Keratinocyte (primary cell): ENCODE data around the gene PTPRU. TPM values are rescaled to one million over a fixed set of nuclear protein-coding genes. Genes with fewer than 3 reads are reported as not detected.

Source experiments
- DNase-seq: peaks from one replicate; pipeline ENCODE4 v3.0.0-alpha.2; 2011; ENCODE audit warnings: low read depth, missing footprints, low spot score
- FAIRE-seq: peaks from 2 replicates; lab custom pipeline; 2011; peaks lifted over from hg19 to GRCh38; lab: Jason Lieb, UNC
- H2AFZ ChIP-seq: 2 replicates; pipeline ENCODE4 v1.6.0; 2012; ENCODE audit warnings: low read length, control low read depth, inconsistent platforms; ENCODE audit not compliant: control insufficient read depth
- H3K27ac ChIP-seq: 2 replicates; pipeline ENCODE4 v1.5.1; 2011; ENCODE audit warnings: low read length; ENCODE audit not compliant: control insufficient read depth, insufficient read depth
- H3K27me3 ChIP-seq: 3 replicates; pipeline ENCODE4 v1.6.0; 2011; ENCODE audit warnings: low read length; ENCODE audit not compliant: control insufficient read depth, insufficient read depth; ENCODE audit errors: extremely low read depth
- H3K36me3 ChIP-seq, 2 experiments: 2 replicates in 1 of 2; 3 replicates in 1 of 2; pipeline ENCODE4 v1.5.1; 2011; ENCODE audit warnings: low read length in 2 of 2, mild to moderate bottlenecking in 1 of 2; ENCODE audit not compliant: control insufficient read depth in 2 of 2, insufficient read depth in 2 of 2; ENCODE audit errors: extremely low read depth in 1 of 2
- H3K4me1 ChIP-seq: 3 replicates; pipeline ENCODE4 v1.5.1; 2011; ENCODE audit warnings: low read length; ENCODE audit not compliant: control insufficient read depth, insufficient read depth; ENCODE audit errors: extremely low read depth
- H3K4me2 ChIP-seq: 3 replicates; pipeline ENCODE4 v1.6.0; 2011; ENCODE audit warnings: low read depth, low read length; ENCODE audit not compliant: control insufficient read depth, insufficient read depth; ENCODE audit errors: extremely low read depth
- H3K4me3 ChIP-seq, 3 experiments: fragments of 200-600 bp in 1 of 3; sonication (generic) in 1 of 3; 2 replicates in 2 of 3; 3 replicates in 1 of 3; pipeline ENCODE4 v1.5.1; 2011 to 2016; ENCODE audit warnings: low read length in 3 of 3, mild to moderate bottlenecking in 3 of 3, control low read depth in 2 of 3, inconsistent platforms in 1 of 3, low read depth in 1 of 3, mixed read lengths in 1 of 3, mixed run types in 1 of 3, moderate library complexity in 1 of 3; ENCODE audit not compliant: control insufficient read depth in 2 of 3, insufficient read depth in 2 of 3; ENCODE audit errors: extremely low read depth in 1 of 3
- H3K79me2 ChIP-seq: 2 replicates; pipeline ENCODE4 v1.6.0; 2012; ENCODE audit warnings: low read length; ENCODE audit not compliant: control insufficient read depth, insufficient read depth
- H3K9ac ChIP-seq: 3 replicates; pipeline ENCODE4 v1.6.0; 2011; ENCODE audit warnings: low read length; ENCODE audit not compliant: control insufficient read depth, insufficient read depth; ENCODE audit errors: extremely low read depth
- H3K9me1 ChIP-seq: 3 replicates; pipeline ENCODE4 v1.6.0; 2011; ENCODE audit warnings: low read length; ENCODE audit not compliant: control insufficient read depth, insufficient read depth; ENCODE audit errors: extremely low read depth
- H3K9me3 ChIP-seq: 2 replicates; pipeline ENCODE4 v1.5.1; 2012; ENCODE audit warnings: low read depth, low read length; ENCODE audit not compliant: control insufficient read depth
- H4K20me1 ChIP-seq: 3 replicates; pipeline ENCODE4 v1.6.0; 2011; ENCODE audit warnings: low read length; ENCODE audit not compliant: control insufficient read depth, insufficient read depth; ENCODE audit errors: extremely low read depth
- EZH2 ChIP-seq: IDR thresholded peaks from one replicate; pipeline ENCODE4 v1.6.1; 2012; ENCODE audit warnings: inconsistent platforms, mild to moderate bottlenecking, low read length, moderate library complexity
- dilution Hi-C: fragments of 300-500 bp; cut with MboI; formaldehyde crosslinking; loops from one replicate; pipeline ENCODE4 v1.7.0; 2020; ENCODE audit warnings: low sequenced_read_pairs; ENCODE audit not compliant: extremely low pct_ligation_motif_present
- polyA plus RNA-seq, 5 experiments: library from polyadenylated mRNA; depleted of rRNA in 3 of 5; stranded (reverse) in 3 of 5; stranded (forward) in 1 of 5; unstranded in 1 of 5; fragments of >200 nt; gene quantifications; 1 replicate in 1 of 5; 2 replicates in 3 of 5; 3 replicates in 1 of 5; pipeline versions ENCODE4 v1.2.1 to v1.2.3, GENCODE V29; 2011 to 2012; ENCODE audit warnings: missing spikeins in 2 of 5, low read depth in 1 of 5, low replicate concordance in 1 of 5
- TF ChIP-seq, protein P1 (sequence below), 3 experiments: IDR thresholded peaks in 1 of 3; conservative IDR thresholded peaks in 1 of 3; optimal IDR thresholded peaks in 1 of 3; 2 replicates in 2 of 3; 3 replicates in 1 of 3; pipeline versions ENCODE3 to v1.5.1; 2011; ENCODE audit warnings: low read length in 3 of 3, mild to moderate bottlenecking in 3 of 3, moderate library complexity in 2 of 3, control low read depth in 1 of 3, inconsistent platforms in 1 of 3; ENCODE audit not compliant: insufficient read depth in 2 of 3; ENCODE audit errors: extremely low read depth in 1 of 3

PTPRU gene
- polyA plus RNA-seq, 1 donor (not counting 4 experiments of a cell fraction or from before 2014, with no cell fraction given): 4.3 TPM

DNA sequence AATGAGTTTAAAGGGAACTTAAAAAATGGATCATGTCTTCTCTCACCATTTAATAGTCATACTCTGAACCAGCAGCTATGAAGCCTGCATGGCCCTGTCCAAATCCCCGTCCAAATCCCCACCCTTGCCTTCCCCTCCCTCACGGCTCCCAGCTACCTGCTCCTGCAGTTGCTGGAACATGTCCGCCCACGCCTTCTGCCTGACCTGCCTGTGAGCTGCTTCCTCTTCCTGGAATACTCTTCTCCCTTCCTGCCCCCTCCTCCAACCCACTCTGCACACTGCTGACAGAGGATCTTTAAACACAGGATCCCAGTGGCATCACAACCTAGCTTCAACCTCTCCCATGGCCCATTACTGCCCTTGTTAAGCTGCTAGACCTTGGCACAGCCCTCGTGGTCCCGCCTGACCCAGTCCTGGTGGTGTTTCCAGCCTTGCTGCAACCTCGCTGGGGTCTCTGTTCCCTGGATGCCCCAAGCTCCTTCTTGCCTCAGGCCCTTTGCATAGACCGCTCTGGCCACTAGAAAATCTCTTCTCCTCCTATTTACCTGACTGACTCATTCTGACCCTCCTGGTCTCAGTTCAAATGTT is 118.3 kb downstream of the PTPRU start:
- H3K9ac ChIP-seq: no peak overlapping the region
- H3K9me1 ChIP-seq: no peaks in the 10 kb centered on the region
- no peaks in the 10 kb centered on the region for H3K79me2 ChIP-seq
- H3K27me3 ChIP-seq: peaks cover 4% of the 10 kb centered on the region
- peaks cover 8% of the 10 kb centered on the region for H3K4me1 ChIP-seq
- TF ChIP-seq EZH2: no peak
- TF ChIP-seq, protein P1, sequence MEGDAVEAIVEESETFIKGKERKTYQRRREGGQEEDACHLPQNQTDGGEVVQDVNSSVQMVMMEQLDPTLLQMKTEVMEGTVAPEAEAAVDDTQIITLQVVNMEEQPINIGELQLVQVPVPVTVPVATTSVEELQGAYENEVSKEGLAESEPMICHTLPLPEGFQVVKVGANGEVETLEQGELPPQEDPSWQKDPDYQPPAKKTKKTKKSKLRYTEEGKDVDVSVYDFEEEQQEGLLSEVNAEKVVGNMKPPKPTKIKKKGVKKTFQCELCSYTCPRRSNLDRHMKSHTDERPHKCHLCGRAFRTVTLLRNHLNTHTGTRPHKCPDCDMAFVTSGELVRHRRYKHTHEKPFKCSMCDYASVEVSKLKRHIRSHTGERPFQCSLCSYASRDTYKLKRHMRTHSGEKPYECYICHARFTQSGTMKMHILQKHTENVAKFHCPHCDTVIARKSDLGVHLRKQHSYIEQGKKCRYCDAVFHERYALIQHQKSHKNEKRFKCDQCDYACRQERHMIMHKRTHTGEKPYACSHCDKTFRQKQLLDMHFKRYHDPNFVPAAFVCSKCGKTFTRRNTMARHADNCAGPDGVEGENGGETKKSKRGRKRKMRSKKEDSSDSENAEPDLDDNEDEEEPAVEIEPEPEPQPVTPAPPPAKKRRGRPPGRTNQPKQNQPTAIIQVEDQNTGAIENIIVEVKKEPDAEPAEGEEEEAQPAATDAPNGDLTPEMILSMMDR (optimal IDR thresholded peaks at IDR 0.05 in 1 of 3, IDR thresholded peaks at IDR 0.05 in 1 of 3, conservative IDR thresholded peaks at IDR 0.05 in 1 of 3; ENCODE audit: extremely low read depth in 1 of 3, insufficient read depth in 2 of 3, low read length in 3 of 3): no peak
- H4K20me1 ChIP-seq: no peaks in the 10 kb centered on the region
- H3K4me3 ChIP-seq: no peak overlapping the region
- dilution Hi-C loops: loop anchor here (25.0 kb wide), 1 partner anchor 117 kb away; the partner anchor contains the start of genes MECR and PTPRU
- no peaks in the 10 kb centered on the region for H3K9me3 ChIP-seq
- H3K27ac ChIP-seq: no peak overlapping the region
- FAIRE-seq: peak; percentile 74
- no peaks in the 10 kb centered on the region for H3K36me3 ChIP-seq
- peak overlapping the region; percentile 51 for H2AFZ ChIP-seq
- no peak overlapping the region for H3K4me2 ChIP-seq
- DNase-seq: no peak

DNA sequence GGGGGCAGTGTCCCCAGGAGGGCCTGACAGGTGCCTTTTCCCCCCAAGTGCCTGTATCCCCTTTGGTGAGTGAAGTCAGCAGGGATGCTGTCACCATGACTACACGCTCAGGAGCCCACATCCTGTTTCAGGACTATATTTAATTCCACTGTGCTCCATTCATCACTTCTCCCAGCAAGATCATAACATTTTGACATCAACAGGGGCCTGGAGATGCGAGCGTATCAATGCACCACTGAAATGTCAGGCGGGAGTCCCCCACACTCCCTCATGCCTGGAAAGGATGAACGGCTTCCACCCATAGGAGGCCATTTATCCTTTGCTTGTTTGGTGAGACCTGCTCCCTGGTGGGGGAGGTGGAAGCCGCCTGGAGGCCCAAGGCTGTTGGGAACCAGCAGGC is 119.1 kb downstream of the PTPRU start:
- H3K27ac ChIP-seq: no peak overlapping the region
- H3K4me2 ChIP-seq: no peak overlapping the region
- DNase-seq: no peak
- H3K36me3 ChIP-seq: no peaks in the 10 kb centered on the region
- no peak for TF ChIP-seq EZH2
- TF ChIP-seq, protein P1 (optimal IDR thresholded peaks at IDR 0.05 in 1 of 3, IDR thresholded peaks at IDR 0.05 in 1 of 3, conservative IDR thresholded peaks at IDR 0.05 in 1 of 3; ENCODE audit: extremely low read depth in 1 of 3, insufficient read depth in 2 of 3, low read length in 3 of 3): no peak
- no peak overlapping the region for H3K9ac ChIP-seq
- dilution Hi-C loops: loop anchor here (25.0 kb wide), 1 partner anchor 118 kb away; the partner anchor contains the start of genes MECR and PTPRU
- H2AFZ ChIP-seq: no peak overlapping the region
- H4K20me1 ChIP-seq: no peaks in the 10 kb centered on the region
- H3K79me2 ChIP-seq: no peaks in the 10 kb centered on the region
- no peaks in the 10 kb centered on the region for H3K9me1 ChIP-seq
- H3K4me3 ChIP-seq: no peak overlapping the region
- peaks cover 4% of the 10 kb centered on the region for H3K27me3 ChIP-seq
- no peak for FAIRE-seq
- no peaks in the 10 kb centered on the region for H3K9me3 ChIP-seq
- peaks cover 8% of the 10 kb centered on the region for H3K4me1 ChIP-seq
